ENCODE measurements around the gene YAF2. TPM values are rescaled to one million over a fixed set of nuclear protein-coding genes. Genes with fewer than 3 reads are reported as not detected.

YAF2 gene
- total RNA-seq, 1 donor from 2014 or later = 29.6 TPM

- DNase-seq (ENCODE audit: extremely low spot score, unreplicated experiment) = no peak
- no peaks in the 10 kb centered on the region for H3K27me3 Mint-ChIP-seq (ENCODE audit: unreplicated experiment)
- H3K27ac Mint-ChIP-seq (ENCODE audit: unreplicated experiment) = no peak overlapping the region
- H3K9me3 Mint-ChIP-seq (ENCODE audit: unreplicated experiment) = peaks cover 7% of the 10 kb centered on the region
- no peaks in the 10 kb centered on the region for H3K4me1 Mint-ChIP-seq (ENCODE audit: unreplicated experiment)
- peaks cover 10% of the 10 kb centered on the region for H3K36me3 Mint-ChIP-seq (ENCODE audit: unreplicated experiment)
- TF ChIP-seq CTCF (IDR thresholded peaks at IDR 0.05) = no peak
- no peak overlapping the region for H3K4me3 Mint-ChIP-seq (ENCODE audit: unreplicated experiment)
These were observed 81.8 kb downstream of the YAF2 start for GRCh38 chr12:42156232-42156631.

- H3K9me3 Mint-ChIP-seq (ENCODE audit: unreplicated experiment) = no peaks in the 10 kb centered on the region
- peaks cover 23% of the 10 kb centered on the region for H3K4me1 Mint-ChIP-seq (ENCODE audit: unreplicated experiment)
- H3K36me3 Mint-ChIP-seq (ENCODE audit: unreplicated experiment) = no peaks in the 10 kb centered on the region
- H3K27me3 Mint-ChIP-seq (ENCODE audit: unreplicated experiment) = no peaks in the 10 kb centered on the region
- TF ChIP-seq CTCF (IDR thresholded peaks at IDR 0.05) = no peak
- DNase-seq (ENCODE audit: extremely low spot score, unreplicated experiment) = no peak
- H3K27ac Mint-ChIP-seq (ENCODE audit: unreplicated experiment) = peak overlapping the region; percentile 76
- H3K4me3 Mint-ChIP-seq (ENCODE audit: unreplicated experiment) = peak overlapping the region; percentile 74
These were observed 92.4 kb downstream of the YAF2 start for GRCh38 chr12:42145552-42146215.

- no peaks in the 10 kb centered on the region for H3K36me3 Mint-ChIP-seq (ENCODE audit: unreplicated experiment)
- no peak for TF ChIP-seq CTCF (IDR thresholded peaks at IDR 0.05)
- peak overlapping the region; percentile 74 for H3K4me3 Mint-ChIP-seq (ENCODE audit: unreplicated experiment)
- H3K9me3 Mint-ChIP-seq (ENCODE audit: unreplicated experiment) = no peaks in the 10 kb centered on the region
- peak overlapping the region; percentile 76 for H3K27ac Mint-ChIP-seq (ENCODE audit: unreplicated experiment)
- no peak for DNase-seq (ENCODE audit: extremely low spot score, unreplicated experiment)
- peaks cover 27% of the 10 kb centered on the region for H3K4me1 Mint-ChIP-seq (ENCODE audit: unreplicated experiment)
- H3K27me3 Mint-ChIP-seq (ENCODE audit: unreplicated experiment) = no peaks in the 10 kb centered on the region
These were observed 92.9 kb downstream of the YAF2 start for GRCh38 chr12:42145197-42145549.

- Mint-ChIP-seq H3K9me3 (ENCODE audit: unreplicated experiment) (no peaks in the 10 kb centered on the region), H3K36me3 (ENCODE audit: unreplicated experiment) (no peaks in the 10 kb centered on the region), H3K4me1 (ENCODE audit: unreplicated experiment) (peaks cover 28% of the 10 kb centered on the region), H3K27me3 (ENCODE audit: unreplicated experiment) (no peaks in the 10 kb centered on the region), H3K27ac (ENCODE audit: unreplicated experiment) (peak within 1 kb of the TSS; percentile 76), H3K4me3 (ENCODE audit: unreplicated experiment) (peak within 1 kb of the TSS; percentile 94)
- TF ChIP-seq CTCF (IDR thresholded peaks at IDR 0.05) = no peak
- peak; percentile 95 for DNase-seq (ENCODE audit: extremely low spot score, unreplicated experiment)
These were observed 93.4 kb downstream of the YAF2 start, which contains the start of gene GXYLT1 for GRCh38 chr12:42144408-42145196. TSS of gene GXYLT1 (minus strand) at chr12:42144874. CDS start at chr12:42144646, 228 bp downstream.

- no peaks in the 10 kb centered on the region for H3K9me3 Mint-ChIP-seq (ENCODE audit: unreplicated experiment)
- no peak for DNase-seq (ENCODE audit: extremely low spot score, unreplicated experiment)
- no peak for TF ChIP-seq CTCF (IDR thresholded peaks at IDR 0.05)
- peaks cover 28% of the 10 kb centered on the region for H3K4me1 Mint-ChIP-seq (ENCODE audit: unreplicated experiment)
- no peaks in the 10 kb centered on the region for H3K36me3 Mint-ChIP-seq (ENCODE audit: unreplicated experiment)
- peak overlapping the region; percentile 94 for H3K4me3 Mint-ChIP-seq (ENCODE audit: unreplicated experiment)
- H3K27ac Mint-ChIP-seq (ENCODE audit: unreplicated experiment) = peak overlapping the region; percentile 72
- no peaks in the 10 kb centered on the region for H3K27me3 Mint-ChIP-seq (ENCODE audit: unreplicated experiment)
These were observed 94.0 kb downstream of the YAF2 start for GRCh38 chr12:42144158-42144407.

Data from osteocyte (in vitro differentiated cells).